Activated T-cell treated with anti-CD3 and anti-CD28 coated beads, Interleukin-2, amount 50 U/mL, for 24 hours (primary cell): ENCODE results near the gene STUM.
"Not testable (repeated sequence)": the region's sequence is repeated elsewhere in the genome, so short reads cannot be mapped to it uniquely, and the experiment has no call there.

Experiments used
- DNase-seq: peaks from one replicate; pipeline ENCODE4 v3.0.0-alpha.2; 2020
- H3K27ac Mint-ChIP-seq: 2 replicates; pipeline ENCODE4 v1.8.0; 2020; ENCODE audit warnings: mild to moderate bottlenecking, mixed read lengths
- H3K27me3 Mint-ChIP-seq: 2 replicates; pipeline ENCODE4 v1.8.0; 2020; ENCODE audit warnings: mixed read lengths
- H3K36me3 Mint-ChIP-seq: 2 replicates; pipeline ENCODE4 v1.8.0; 2020; ENCODE audit warnings: low read depth, mixed read lengths
- H3K4me1 Mint-ChIP-seq: 2 replicates; pipeline ENCODE4 v1.8.0; 2020; ENCODE audit warnings: low read depth, mixed read lengths
- H3K4me3 Mint-ChIP-seq: 2 replicates; pipeline ENCODE4 v1.8.0; 2020; ENCODE audit warnings: mild to moderate bottlenecking, moderate library complexity, mixed read lengths
- H3K9me3 Mint-ChIP-seq: 2 replicates; pipeline ENCODE4 v1.8.0; 2020; ENCODE audit warnings: mixed read lengths

The STUM gene, protein sequence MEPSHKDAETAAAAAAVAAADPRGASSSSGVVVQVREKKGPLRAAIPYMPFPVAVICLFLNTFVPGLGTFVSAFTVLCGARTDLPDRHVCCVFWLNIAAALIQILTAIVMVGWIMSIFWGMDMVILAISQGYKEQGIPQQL

DNA sequence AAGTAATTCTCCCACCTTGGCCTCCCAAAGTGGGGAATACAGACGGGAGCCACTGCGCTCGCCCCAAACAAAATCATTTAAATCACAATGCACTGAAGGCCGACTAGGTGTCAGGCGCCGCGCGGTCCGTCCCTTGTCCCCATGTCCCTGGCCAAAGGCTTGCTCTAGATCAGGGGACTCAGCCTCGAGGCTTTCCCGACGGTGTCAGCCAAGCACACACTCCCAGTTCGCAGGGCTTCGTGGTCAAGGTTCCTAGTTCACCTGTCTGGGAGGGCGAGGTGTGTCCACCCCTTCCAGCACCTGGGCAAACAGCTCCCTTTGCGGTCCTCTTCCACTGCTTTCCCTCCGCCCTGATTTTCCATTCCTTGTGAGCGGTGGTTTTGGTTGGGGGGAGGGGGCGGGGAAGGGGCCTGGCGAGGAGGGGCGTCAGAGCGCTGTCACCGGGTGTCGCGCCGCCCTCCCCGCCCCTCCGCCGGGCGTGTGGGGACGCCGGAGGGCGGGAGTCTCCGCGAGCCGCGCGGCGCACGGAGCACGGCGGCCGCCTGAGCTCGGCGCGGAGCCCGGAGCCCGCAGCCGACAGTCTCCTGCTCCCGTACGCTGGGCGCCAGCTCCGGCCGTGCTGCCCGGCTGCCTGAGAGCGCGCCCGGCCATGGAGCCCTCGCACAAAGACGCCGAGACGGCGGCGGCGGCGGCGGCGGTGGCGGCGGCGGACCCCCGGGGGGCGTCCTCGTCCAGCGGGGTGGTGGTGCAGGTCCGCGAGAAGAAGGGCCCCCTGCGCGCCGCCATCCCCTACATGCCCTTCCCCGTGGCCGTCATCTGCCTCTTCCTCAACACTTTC, at the start of gene STUM:
STUM (plus strand) TSS at position 509 of the 838 bp plus-strand sequence; CDS start at position 650, 141 bp downstream.
- Mint-ChIP-seq H3K4me3 (peak within 1 kb of the TSS; percentile 60), H3K9me3 (no peaks in the 10 kb centered on the region), H3K27ac (no peak within 1 kb of the TSS), H3K36me3 (no peaks in the 10 kb centered on the region), H3K4me1 (peaks cover 14% of the 10 kb centered on the region), H3K27me3 (peaks cover 64% of the 10 kb centered on the region)
- peak; percentile 51 for DNase-seq

DNA sequence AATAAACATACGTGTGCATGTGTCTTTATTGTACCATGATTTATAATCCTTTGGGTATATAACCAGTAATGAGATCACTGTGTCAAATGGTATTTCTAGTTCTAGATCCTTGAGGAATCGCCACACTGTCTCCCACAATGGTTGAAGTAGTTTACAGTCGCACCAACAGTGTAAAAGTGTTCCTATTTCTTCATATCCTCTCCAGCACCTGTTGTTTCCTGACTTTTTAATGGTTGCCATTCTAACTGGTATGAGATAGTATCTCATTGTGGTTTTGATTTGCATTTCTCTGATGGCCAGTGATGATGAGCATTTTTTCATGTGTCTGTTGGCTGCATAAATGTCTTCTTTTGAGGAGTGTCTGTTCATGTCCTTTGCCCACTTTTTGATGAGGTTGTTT, 48.9 kb upstream of the STUM start:
- H3K4me3 Mint-ChIP-seq, H3K27ac Mint-ChIP-seq, H3K4me1 Mint-ChIP-seq, H3K9me3 Mint-ChIP-seq, H3K36me3 Mint-ChIP-seq, DNase-seq: not testable (repeated sequence)
- peaks cover 15% of the 10 kb centered on the region for H3K27me3 Mint-ChIP-seq

DNA sequence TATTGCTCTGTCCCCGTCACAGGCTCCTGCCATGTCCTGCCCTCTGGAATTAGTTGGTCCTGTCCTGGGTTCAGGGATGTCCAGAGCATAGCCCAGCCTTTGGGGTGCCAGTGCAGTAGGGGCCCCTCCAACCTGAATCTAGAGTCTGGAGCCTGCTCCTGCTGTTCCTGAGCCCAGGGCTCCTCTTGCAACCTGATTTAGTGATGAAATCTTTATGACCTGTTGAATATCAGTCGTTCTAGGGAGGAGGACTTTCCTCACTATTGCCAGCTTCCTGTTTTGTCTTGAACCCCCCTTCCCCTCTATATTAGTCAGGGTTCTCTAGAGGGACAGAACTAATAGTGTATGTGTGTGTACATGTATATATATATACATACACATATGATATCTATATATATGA, 42.5 kb upstream of the STUM start:
- Mint-ChIP-seq H3K9me3 (no peaks in the 10 kb centered on the region), H3K4me3 (no peak overlapping the region), H3K36me3 (no peaks in the 10 kb centered on the region), H3K27ac (no peak overlapping the region), H3K4me1 (no peaks in the 10 kb centered on the region), H3K27me3 (peaks cover 48% of the 10 kb centered on the region)
- no peak for DNase-seq

DNA sequence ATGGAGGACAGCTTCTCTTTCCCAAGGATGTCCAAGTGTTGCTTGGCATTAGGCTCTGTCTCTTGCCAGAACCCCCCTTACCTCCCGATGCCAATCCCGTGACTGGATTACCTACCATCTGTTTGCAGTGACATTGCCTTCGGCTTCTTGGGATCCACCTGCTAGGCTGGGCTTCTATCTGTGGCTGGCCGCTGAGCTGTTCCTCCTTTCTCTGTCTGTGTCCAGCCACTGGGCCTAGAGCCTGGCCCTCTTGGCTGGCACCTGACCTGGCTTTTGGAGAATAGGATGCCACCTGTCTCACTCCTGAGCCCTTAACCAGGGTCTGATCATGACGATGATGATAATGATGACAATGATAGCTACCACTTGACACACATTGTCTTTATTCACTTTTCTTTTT, 41.6 kb upstream of the STUM start:
- no peaks in the 10 kb centered on the region for H3K9me3 Mint-ChIP-seq
- H3K36me3 Mint-ChIP-seq: no peaks in the 10 kb centered on the region
- no peaks in the 10 kb centered on the region for H3K4me1 Mint-ChIP-seq
- no peak overlapping the region for H3K27ac Mint-ChIP-seq
- H3K27me3 Mint-ChIP-seq: peaks cover 48% of the 10 kb centered on the region
- DNase-seq: no peak
- H3K4me3 Mint-ChIP-seq: no peak overlapping the region

DNA sequence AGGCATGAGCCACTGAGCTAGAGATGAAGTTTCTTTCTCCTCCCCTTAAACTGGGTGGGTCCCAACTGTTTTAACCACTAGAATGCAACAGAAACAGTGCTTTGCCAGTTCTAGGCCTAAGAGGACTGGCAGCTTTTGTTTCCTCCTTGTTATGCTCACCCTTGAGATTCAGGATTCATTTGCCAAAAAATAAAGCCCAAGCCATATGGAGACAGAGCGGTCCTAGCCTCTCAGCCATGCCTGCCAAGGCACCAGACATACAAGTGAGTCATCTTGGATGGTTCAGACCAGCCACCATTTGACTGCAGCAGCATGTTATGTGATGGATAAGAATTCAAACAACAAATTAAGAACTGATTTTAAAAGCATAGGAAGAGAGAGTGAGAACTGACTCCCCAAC, 38.1 kb upstream of the STUM start:
- Mint-ChIP-seq H3K36me3 (no peaks in the 10 kb centered on the region), H3K4me1 (no peaks in the 10 kb centered on the region), H3K9me3 (no peaks in the 10 kb centered on the region), H3K27me3 (peaks cover 27% of the 10 kb centered on the region), H3K27ac (no peak overlapping the region), H3K4me3 (no peak overlapping the region)
- DNase-seq: no peak

DNA sequence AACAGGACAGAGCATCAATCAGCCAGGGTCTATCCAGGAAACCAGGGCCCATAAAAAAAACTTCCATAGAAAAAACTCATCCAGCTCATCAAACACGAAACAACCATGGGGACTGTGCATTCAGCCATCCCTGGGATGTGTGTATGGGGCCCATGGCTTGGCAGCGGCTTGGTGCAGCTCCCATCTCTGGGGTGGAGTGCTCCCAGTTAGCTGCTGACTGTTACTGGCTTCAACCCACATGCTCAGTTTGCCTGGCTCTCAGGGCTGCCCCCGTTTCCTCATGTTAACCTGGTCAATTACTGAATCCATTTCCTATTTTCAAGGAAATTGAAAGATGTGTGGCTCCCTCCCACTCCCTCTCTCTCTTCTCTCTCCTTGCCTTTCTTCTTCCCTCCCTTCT, 37.3 kb upstream of the STUM start:
- no peaks in the 10 kb centered on the region for H3K36me3 Mint-ChIP-seq
- H3K27ac Mint-ChIP-seq: no peak overlapping the region
- no peaks in the 10 kb centered on the region for H3K9me3 Mint-ChIP-seq
- no peak overlapping the region for H3K4me3 Mint-ChIP-seq
- peaks cover 22% of the 10 kb centered on the region for H3K27me3 Mint-ChIP-seq
- DNase-seq: no peak
- no peaks in the 10 kb centered on the region for H3K4me1 Mint-ChIP-seq

DNA sequence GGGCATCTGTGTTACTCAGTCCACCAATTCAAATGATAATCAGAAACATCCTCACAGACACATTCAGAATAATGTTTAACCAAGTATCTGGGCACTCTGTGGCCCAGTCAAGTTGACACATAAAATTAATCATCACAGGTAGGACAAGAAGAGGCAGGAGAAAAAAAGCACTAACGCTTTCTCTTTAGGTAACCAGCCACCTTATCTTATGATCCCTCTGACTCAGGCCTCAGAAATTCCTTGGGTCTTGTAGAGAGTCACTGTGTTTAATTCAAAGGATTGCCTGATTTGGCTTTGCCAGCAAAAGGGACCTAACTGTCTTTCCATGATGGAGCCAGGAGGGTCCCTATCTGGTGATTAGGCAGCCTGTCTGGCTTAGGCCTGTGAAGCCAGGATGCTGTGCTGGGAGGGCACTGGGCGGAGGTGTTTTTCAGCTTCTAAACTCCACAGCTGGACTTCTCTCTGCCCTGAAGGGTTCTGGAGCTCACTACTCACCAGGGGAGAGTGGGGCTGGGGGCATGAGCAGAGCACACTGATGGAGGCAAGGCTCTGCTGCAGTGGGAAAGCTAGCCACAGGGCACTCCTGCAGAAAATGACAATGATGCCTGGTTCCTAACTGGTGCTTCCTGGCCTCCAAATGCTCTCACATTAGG, 36.4 kb upstream of the STUM start:
- Mint-ChIP-seq H3K36me3 (no peaks in the 10 kb centered on the region), H3K4me3 (no peak overlapping the region), H3K4me1 (no peaks in the 10 kb centered on the region), H3K27me3 (peaks cover 16% of the 10 kb centered on the region), H3K9me3 (no peaks in the 10 kb centered on the region), H3K27ac (no peak overlapping the region)
- DNase-seq: no peak

DNA sequence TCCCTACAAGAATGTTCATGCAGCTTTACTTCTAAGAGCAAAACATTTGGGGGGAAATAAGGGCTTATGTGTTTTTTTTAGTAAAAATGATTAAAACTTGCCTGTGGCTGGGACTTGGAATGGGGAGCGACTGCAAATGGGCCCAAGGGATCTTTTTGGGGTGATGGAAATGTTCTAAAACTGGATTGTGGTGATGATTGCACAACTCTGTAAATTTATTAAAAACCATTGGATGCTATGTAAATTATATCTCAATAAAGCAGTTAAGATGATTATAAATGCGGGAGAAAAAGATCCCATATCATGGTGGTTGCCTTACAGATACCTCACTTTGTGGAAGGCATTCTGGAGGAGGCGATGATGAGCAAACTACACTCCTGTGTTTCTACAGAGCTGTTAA, 30.2 kb upstream of the STUM start:
- Mint-ChIP-seq H3K27ac (no peak overlapping the region), H3K27me3 (no peaks in the 10 kb centered on the region), H3K4me1 (no peaks in the 10 kb centered on the region), H3K36me3 (no peaks in the 10 kb centered on the region), H3K9me3 (no peaks in the 10 kb centered on the region), H3K4me3 (no peak overlapping the region)
- no peak for DNase-seq

DNA sequence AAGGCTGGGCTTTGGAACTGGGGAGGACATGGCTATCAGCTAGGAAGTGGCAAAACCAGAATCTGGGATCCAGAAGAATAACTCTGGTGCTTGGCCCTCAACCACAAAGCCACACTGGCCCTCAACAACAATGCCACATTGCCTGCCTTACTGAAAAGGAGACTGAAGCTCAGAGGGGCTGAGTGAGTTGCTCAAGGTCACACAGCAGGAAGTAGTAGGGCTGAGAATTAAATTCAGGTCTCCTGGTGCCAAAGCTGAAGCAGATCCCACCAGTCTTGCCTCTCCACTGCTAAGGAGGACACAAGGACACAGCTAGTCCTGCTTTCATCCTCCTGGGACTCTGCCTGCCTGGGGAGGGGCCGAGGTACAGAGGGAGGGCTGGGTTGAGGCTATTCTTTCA, 29.4 kb upstream of the STUM start:
- no peaks in the 10 kb centered on the region for H3K27me3 Mint-ChIP-seq
- no peak overlapping the region for H3K27ac Mint-ChIP-seq
- H3K9me3 Mint-ChIP-seq: no peaks in the 10 kb centered on the region
- no peak for DNase-seq
- H3K4me1 Mint-ChIP-seq: no peaks in the 10 kb centered on the region
- H3K36me3 Mint-ChIP-seq: no peaks in the 10 kb centered on the region
- no peak overlapping the region for H3K4me3 Mint-ChIP-seq

DNA sequence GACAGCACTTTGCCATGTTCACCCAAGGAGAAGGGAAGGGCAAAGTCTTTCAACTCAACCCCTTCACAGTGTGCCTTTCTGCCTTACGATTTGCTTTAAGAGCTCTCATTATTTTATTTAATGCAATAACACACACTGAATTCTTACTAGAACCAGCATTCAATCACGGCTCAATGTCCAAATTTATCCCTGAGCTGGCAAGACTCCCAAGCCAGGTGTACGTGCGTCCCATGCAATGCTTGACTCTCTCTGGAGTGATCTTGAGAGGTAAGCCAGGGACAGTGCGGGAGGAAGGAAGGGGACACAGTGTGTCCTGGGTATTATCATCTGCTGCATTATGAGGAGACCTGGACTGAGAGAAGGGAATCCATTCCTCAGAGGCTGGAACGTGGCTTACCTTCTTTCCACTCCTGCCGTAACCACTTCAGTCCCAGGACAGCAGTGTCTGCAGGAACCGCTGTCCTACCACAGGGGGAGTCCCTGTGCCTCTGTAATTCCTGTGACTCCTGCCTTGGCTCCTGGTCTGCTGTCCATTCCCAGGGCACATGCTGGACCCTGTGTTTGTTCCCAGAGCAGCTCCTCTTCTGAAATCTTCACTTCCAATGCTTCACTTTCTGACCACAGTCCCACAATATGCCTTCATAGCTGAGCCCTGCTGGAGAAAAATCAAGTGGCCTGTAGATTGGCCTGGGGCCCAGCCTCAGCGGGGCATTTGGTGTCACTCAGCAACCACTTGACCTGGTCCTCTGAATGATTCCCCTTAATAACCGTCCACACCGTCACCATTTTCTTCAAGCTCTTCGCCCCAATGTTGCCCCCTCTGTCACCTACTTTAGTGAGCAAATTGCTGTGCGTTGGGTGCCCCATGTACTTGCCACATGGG, 28.6 kb upstream of the STUM start:
- no peak overlapping the region for H3K27ac Mint-ChIP-seq

DNA sequence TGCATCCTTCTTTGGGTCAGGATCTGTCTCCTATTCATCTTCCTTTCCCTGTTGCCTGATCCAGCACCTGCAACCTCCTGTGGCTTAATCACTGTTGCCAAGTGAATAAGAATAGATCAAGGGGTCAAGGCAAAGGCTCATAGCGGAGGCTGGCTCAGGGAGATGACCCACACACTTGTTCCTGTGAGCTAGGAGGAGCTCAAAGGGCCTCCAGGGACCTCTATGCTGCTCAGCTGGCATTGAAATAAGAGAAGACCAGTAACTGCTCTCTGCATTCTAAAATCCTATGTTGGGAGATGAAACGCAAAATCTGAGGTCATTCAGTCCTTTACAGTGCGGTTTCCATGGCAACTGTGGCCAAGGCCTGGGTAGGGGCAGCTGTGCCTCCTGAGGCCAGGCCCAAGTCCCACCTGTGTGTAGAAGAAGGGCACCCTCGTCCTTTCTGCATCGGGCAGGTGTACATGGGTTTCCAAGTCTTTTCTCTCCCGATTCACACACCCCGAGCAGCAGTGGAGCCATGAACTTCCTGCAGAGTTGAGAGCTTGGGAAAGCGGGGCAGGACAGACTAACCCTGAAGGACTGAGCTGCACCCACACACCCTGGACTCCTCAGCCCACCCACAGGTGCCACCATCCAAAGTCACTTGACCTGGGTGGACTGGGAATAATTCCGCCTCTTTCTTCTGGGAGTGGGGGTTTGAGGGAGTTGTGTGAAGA, 27.8 kb upstream of the STUM start:
- DNase-seq: no peak
- Mint-ChIP-seq H3K4me1 (no peaks in the 10 kb centered on the region), H3K9me3 (no peaks in the 10 kb centered on the region), H3K36me3 (no peaks in the 10 kb centered on the region), H3K27me3 (no peaks in the 10 kb centered on the region), H3K4me3 (no peak overlapping the region), H3K27ac (no peak overlapping the region)

More for the DNA sequence above, 28.6 kb upstream of the STUM start:
- Mint-ChIP-seq H3K4me3 (no peak overlapping the region), H3K36me3 (no peaks in the 10 kb centered on the region), H3K4me1 (no peaks in the 10 kb centered on the region), H3K27me3 (no peaks in the 10 kb centered on the region), H3K9me3 (no peaks in the 10 kb centered on the region)
- DNase-seq: no peak

DNA sequence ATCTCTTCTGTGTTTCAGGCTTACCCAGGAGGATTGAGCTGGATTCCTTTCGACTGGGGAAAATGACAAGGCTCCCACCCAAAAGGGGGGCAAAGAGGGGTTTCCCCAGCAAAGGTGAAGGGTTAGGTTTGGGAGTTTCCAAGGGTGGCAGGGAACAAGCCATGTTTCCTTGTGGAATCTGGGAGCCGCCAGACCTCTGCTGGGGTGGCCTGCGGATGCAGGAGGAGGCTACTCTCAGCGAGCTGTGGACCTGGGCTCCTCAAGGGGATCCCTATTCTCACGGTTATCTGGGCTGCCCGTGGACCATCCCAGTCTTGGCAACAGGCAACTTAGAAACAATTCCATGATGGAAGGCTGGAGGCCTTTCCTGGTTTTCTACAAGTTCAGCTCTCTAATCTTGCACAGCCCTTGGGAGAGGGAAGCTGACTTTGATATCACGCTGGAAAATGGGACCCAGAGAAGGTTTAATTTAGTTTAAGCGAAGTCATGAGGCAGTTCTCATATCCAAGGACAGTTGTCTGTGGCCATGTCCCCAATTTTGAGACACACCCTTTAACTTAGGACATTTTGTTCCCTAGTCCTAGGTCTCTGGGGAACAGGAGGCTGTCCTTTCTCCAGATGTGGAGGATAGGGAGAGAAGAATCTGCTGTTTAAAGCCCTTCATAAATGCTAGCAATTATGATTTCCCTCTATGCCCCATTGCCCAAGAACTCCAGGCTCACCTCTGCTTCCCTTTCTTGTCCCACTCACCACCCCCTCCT, 24.7 kb upstream of the STUM start:
- H3K27me3 Mint-ChIP-seq: no peaks in the 10 kb centered on the region
- no peak for DNase-seq
- no peaks in the 10 kb centered on the region for H3K36me3 Mint-ChIP-seq
- no peak overlapping the region for H3K27ac Mint-ChIP-seq
- no peak overlapping the region for H3K4me3 Mint-ChIP-seq
- H3K4me1 Mint-ChIP-seq: no peaks in the 10 kb centered on the region
- H3K9me3 Mint-ChIP-seq: no peaks in the 10 kb centered on the region

DNA sequence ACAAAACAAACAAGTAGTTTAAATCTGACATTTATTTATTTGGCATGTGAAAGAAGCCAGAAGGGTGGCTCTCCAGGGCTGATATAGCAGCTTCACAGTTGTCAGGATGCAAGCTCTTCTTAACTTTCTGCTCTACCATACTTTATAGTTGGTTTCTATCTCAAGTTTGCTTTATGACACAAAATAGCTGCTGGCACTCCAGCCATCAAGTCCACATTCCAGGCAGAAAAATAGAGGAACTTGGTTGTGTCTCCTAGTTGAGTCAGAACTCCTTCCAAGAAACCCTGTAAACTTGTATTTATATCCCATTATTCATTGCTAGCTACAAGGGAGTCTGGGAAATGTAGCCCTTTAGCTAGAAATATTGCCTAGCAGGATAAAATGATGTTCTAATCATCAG, 24.0 kb upstream of the STUM start:
- no peaks in the 10 kb centered on the region for H3K36me3 Mint-ChIP-seq
- DNase-seq: no peak
- H3K27me3 Mint-ChIP-seq: no peaks in the 10 kb centered on the region
- no peak overlapping the region for H3K27ac Mint-ChIP-seq
- no peaks in the 10 kb centered on the region for H3K9me3 Mint-ChIP-seq
- H3K4me1 Mint-ChIP-seq: no peaks in the 10 kb centered on the region
- no peak overlapping the region for H3K4me3 Mint-ChIP-seq
